Liver (tissue), 9 donors: ENCODE results near the gene PLCB1. TPM values are rescaled to one million over a fixed set of nuclear protein-coding genes. Genes with fewer than 3 reads are reported as not detected.

Source experiments
- DNase-seq: peaks from one replicate; pipeline ENCODE4 v3.0.0-alpha.2; 2017; ENCODE audit warnings: low spot score
- H3K27ac ChIP-seq, 2 donors: one replicate each; pipeline ENCODE4 v1.7.0; 2013; ENCODE audit warnings: inconsistent platforms in 2 of 2, low read length in 2 of 2, control low read depth in 1 of 2, low read depth in 1 of 2, mild to moderate bottlenecking in 1 of 2
- H3K27me3 ChIP-seq, 4 donors: one replicate each; pipeline versions ENCODE4 v1.6.1 to v1.7.0; 2013; ENCODE audit warnings: low read length in 3 of 4, inconsistent platforms in 1 of 4, mild to moderate bottlenecking in 1 of 4, moderate library complexity in 1 of 4; ENCODE audit not compliant: control insufficient read depth in 4 of 4, insufficient read depth in 4 of 4
- H3K36me3 ChIP-seq, 4 donors: one replicate each; pipeline versions ENCODE4 v1.6.1 to v1.7.0; 2013; ENCODE audit warnings: low read length in 3 of 4, mild to moderate bottlenecking in 3 of 4, low read depth in 1 of 4, moderate library complexity in 1 of 4; ENCODE audit not compliant: control insufficient read depth in 4 of 4, insufficient read depth in 3 of 4
- H3K4me1 ChIP-seq, 4 donors: one replicate each; pipeline versions ENCODE4 v1.6.1 to v1.7.0; 2013; ENCODE audit warnings: low read length in 3 of 4, mild to moderate bottlenecking in 3 of 4, moderate library complexity in 1 of 4; ENCODE audit not compliant: control insufficient read depth in 4 of 4, insufficient read depth in 4 of 4
- H3K4me3 ChIP-seq, 3 donors: one replicate each; pipeline versions ENCODE4 v1.6.1 to v1.7.0; 2013; ENCODE audit warnings: low read length in 3 of 3, control low read depth in 1 of 3, low read depth in 1 of 3, mild to moderate bottlenecking in 1 of 3
- H3K9ac ChIP-seq, 2 donors: one replicate each; pipeline ENCODE4 v1.7.0; 2013; ENCODE audit warnings: low read length in 2 of 2, mild to moderate bottlenecking in 2 of 2, moderate library complexity in 2 of 2, control low read depth in 1 of 2, low read depth in 1 of 2
- H3K9me3 ChIP-seq, 4 donors: one replicate each; pipeline versions ENCODE4 v1.6.1 to v1.7.0; 2013; ENCODE audit warnings: low read length in 3 of 4; ENCODE audit not compliant: control insufficient read depth in 4 of 4
- EGR1 ChIP-seq, 2 donors: IDR thresholded peaks; 2 replicates each; pipeline ENCODE4 v1.6.1; 2016 to 2018; ENCODE audit warnings: antibody characterized with exemption in 2 of 2, low read depth in 2 of 2
- FOXA1 ChIP-seq: IDR thresholded peaks from 2 replicates; pipeline ENCODE4 v1.6.1; 2016; ENCODE audit warnings: antibody characterized with exemption
- FOXA2 ChIP-seq: IDR thresholded peaks from 2 replicates; pipeline ENCODE4 v1.6.1; 2016; ENCODE audit warnings: antibody characterized with exemption
- GABPA ChIP-seq, 2 donors: IDR thresholded peaks in 1 of 2; conservative IDR thresholded peaks in 1 of 2; 2 replicates each; pipeline ENCODE4 v1.6.1; 2016; ENCODE audit warnings: antibody characterized with exemption in 2 of 2, mild to moderate bottlenecking in 1 of 2, moderate library complexity in 1 of 2
- HNF4A ChIP-seq, 2 donors: conservative IDR thresholded peaks; 2 replicates each; pipeline ENCODE4 v1.6.1; 2016; ENCODE audit warnings: antibody characterized with exemption in 2 of 2, mild to moderate bottlenecking in 2 of 2
- HNF4G ChIP-seq: IDR thresholded peaks from 2 replicates; pipeline ENCODE4 v1.6.1; 2016; ENCODE audit warnings: antibody characterized with exemption
- JUND ChIP-seq, 2 donors: IDR thresholded peaks; 2 replicates each; pipeline ENCODE4 v1.6.1; 2016; ENCODE audit warnings: antibody characterized with exemption in 2 of 2
- NR2F2 ChIP-seq: IDR thresholded peaks from 2 replicates; pipeline ENCODE4 v1.6.1; 2016; ENCODE audit warnings: antibody characterized with exemption
- RAD21 ChIP-seq, 2 donors: IDR thresholded peaks; 2 replicates each; pipeline ENCODE4 v1.6.1; 2016; ENCODE audit warnings: antibody characterized with exemption in 2 of 2, mild to moderate bottlenecking in 2 of 2
- RXRA ChIP-seq, 2 donors: IDR thresholded peaks; 2 replicates each; pipeline ENCODE4 v1.6.1; 2017 to 2018; ENCODE audit warnings: antibody characterized with exemption in 2 of 2, mild to moderate bottlenecking in 1 of 2
- SP1 ChIP-seq: IDR thresholded peaks from 2 replicates; pipeline ENCODE4 v1.6.1; 2018; ENCODE audit warnings: antibody characterized with exemption, mild to moderate bottlenecking
- TAF1 ChIP-seq: conservative IDR thresholded peaks from 2 replicates; pipeline ENCODE4 v1.6.1; 2016; ENCODE audit warnings: antibody characterized with exemption, mild to moderate bottlenecking
- YY1 ChIP-seq: IDR thresholded peaks from 2 replicates; pipeline ENCODE4 v1.6.1; 2016; ENCODE audit warnings: antibody characterized with exemption, mild to moderate bottlenecking
- polyA plus RNA-seq, 2 donors: library from polyadenylated mRNA; stranded (reverse) in 1 of 2; unstranded in 1 of 2; fragments of 200-250 nt in 1 of 2; fragments of >200 nt in 1 of 2; fragmentation: Nextera tagmentation in 1 of 2; extraction: Ambion mirVana in 1 of 2; gene quantifications; one replicate each; pipeline versions ENCODE4 v1.2.1 to v1.2.3, GENCODE V29; 2013 to 2015
- total RNA-seq, 2 donors: library from RNA; depleted of rRNA; stranded (reverse); fragments of >200 nt; gene quantifications; one replicate each; pipeline ENCODE4 v1.2.3, GENCODE V29; 2014
- TF ChIP-seq, protein P1 (sequence below): IDR thresholded peaks from 2 replicates; pipeline ENCODE4 v1.6.1; 2016; ENCODE audit warnings: antibody characterized with exemption, mild to moderate bottlenecking
- TF ChIP-seq, protein P2 (sequence below): IDR thresholded peaks from 2 replicates; pipeline ENCODE4 v1.6.1; 2016; ENCODE audit warnings: antibody characterized with exemption
- TF ChIP-seq, protein P3 (sequence below): fragments of 150-350 bp; IDR thresholded peaks from 2 replicates; pipeline ENCODE4 v1.5.1; 2017; ENCODE audit warnings: improper control_type of control experiment, low read depth, low read length; ENCODE audit not compliant: missing input control
- TF ChIP-seq, protein P4 (sequence below): IDR thresholded peaks from 2 replicates; pipeline ENCODE4 v1.6.1; 2016; ENCODE audit warnings: antibody characterized with exemption
- TF ChIP-seq, protein P5 (sequence below): IDR thresholded peaks from 2 replicates; pipeline ENCODE4 v1.6.1; 2016; ENCODE audit warnings: antibody characterized with exemption
- donor health status: healthy.
- donor health status: healthy.
- donor health status: healthy.
- donor health status: healthy.
- donor health status: healthy.

PLCB1 gene
- total and polyA plus RNA-seq, 4 donors = 3.7 to 13.5 (median 5.9) TPM

DNA sequence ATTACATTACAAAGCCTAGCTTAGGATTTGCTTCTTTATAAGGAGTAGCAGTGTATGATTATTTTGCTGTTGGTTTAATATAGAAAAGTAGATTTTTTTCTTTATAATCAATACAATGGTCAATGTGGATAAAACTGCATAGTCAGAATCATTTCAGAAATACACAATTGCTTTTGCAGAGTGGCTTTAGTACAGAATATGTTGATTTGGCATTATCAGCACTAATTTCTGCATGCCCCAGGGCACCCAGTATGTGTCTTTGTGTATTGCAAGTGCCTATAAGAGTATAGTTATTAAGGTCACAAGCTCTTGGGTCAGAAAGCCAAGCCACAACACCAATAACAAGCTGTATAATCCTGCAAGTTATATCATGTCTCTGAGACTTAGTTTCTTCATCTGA lies 258.4 kb downstream of the PLCB1 start:
- Histone ChIP-seq H3K9ac (no peak overlapping the region), H3K36me3 (no peaks in the 10 kb centered on the region), H3K4me1 (peaks cover 1 to 4% (median 3%) of the 10 kb centered on the region in 4 donors), H3K27ac (no peak overlapping the region), H3K4me3 (no peak overlapping the region), H3K27me3 (no peaks in the 10 kb centered on the region), H3K9me3 (no peaks in the 10 kb centered on the region)
- DNase-seq = no peak
- TF ChIP-seq SP1 (no peak), FOXA2 (no peak), RAD21 (IDR thresholded peaks at IDR 0.05) (no peak), FOXA1 (no peak), GABPA (IDR thresholded peaks at IDR 0.05 in 1 of 2, conservative IDR thresholded peaks at IDR 0.05 in 1 of 2) (no peak), HNF4A (conservative IDR thresholded peaks at IDR 0.05) (no peak), YY1 (no peak), TAF1 (no peak), EGR1 (IDR thresholded peaks at IDR 0.05; ENCODE audit: low read depth in 2 of 2) (no peak), HNF4G (no peak), NR2F2 (no peak), JUND (IDR thresholded peaks at IDR 0.05) (no peak), RXRA (IDR thresholded peaks at IDR 0.05) (no peak)
- TF ChIP-seq, protein P1, sequence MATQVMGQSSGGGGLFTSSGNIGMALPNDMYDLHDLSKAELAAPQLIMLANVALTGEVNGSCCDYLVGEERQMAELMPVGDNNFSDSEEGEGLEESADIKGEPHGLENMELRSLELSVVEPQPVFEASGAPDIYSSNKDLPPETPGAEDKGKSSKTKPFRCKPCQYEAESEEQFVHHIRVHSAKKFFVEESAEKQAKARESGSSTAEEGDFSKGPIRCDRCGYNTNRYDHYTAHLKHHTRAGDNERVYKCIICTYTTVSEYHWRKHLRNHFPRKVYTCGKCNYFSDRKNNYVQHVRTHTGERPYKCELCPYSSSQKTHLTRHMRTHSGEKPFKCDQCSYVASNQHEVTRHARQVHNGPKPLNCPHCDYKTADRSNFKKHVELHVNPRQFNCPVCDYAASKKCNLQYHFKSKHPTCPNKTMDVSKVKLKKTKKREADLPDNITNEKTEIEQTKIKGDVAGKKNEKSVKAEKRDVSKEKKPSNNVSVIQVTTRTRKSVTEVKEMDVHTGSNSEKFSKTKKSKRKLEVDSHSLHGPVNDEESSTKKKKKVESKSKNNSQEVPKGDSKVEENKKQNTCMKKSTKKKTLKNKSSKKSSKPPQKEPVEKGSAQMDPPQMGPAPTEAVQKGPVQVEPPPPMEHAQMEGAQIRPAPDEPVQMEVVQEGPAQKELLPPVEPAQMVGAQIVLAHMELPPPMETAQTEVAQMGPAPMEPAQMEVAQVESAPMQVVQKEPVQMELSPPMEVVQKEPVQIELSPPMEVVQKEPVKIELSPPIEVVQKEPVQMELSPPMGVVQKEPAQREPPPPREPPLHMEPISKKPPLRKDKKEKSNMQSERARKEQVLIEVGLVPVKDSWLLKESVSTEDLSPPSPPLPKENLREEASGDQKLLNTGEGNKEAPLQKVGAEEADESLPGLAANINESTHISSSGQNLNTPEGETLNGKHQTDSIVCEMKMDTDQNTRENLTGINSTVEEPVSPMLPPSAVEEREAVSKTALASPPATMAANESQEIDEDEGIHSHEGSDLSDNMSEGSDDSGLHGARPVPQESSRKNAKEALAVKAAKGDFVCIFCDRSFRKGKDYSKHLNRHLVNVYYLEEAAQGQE = no peak
- TF ChIP-seq, protein P2, sequence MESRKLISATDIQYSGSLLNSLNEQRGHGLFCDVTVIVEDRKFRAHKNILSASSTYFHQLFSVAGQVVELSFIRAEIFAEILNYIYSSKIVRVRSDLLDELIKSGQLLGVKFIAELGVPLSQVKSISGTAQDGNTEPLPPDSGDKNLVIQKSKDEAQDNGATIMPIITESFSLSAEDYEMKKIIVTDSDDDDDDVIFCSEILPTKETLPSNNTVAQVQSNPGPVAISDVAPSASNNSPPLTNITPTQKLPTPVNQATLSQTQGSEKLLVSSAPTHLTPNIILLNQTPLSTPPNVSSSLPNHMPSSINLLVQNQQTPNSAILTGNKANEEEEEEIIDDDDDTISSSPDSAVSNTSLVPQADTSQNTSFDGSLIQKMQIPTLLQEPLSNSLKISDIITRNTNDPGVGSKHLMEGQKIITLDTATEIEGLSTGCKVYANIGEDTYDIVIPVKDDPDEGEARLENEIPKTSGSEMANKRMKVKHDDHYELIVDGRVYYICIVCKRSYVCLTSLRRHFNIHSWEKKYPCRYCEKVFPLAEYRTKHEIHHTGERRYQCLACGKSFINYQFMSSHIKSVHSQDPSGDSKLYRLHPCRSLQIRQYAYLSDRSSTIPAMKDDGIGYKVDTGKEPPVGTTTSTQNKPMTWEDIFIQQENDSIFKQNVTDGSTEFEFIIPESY = no peak
- TF ChIP-seq, protein P3, sequence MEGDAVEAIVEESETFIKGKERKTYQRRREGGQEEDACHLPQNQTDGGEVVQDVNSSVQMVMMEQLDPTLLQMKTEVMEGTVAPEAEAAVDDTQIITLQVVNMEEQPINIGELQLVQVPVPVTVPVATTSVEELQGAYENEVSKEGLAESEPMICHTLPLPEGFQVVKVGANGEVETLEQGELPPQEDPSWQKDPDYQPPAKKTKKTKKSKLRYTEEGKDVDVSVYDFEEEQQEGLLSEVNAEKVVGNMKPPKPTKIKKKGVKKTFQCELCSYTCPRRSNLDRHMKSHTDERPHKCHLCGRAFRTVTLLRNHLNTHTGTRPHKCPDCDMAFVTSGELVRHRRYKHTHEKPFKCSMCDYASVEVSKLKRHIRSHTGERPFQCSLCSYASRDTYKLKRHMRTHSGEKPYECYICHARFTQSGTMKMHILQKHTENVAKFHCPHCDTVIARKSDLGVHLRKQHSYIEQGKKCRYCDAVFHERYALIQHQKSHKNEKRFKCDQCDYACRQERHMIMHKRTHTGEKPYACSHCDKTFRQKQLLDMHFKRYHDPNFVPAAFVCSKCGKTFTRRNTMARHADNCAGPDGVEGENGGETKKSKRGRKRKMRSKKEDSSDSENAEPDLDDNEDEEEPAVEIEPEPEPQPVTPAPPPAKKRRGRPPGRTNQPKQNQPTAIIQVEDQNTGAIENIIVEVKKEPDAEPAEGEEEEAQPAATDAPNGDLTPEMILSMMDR = no peak
- TF ChIP-seq, protein P4, sequence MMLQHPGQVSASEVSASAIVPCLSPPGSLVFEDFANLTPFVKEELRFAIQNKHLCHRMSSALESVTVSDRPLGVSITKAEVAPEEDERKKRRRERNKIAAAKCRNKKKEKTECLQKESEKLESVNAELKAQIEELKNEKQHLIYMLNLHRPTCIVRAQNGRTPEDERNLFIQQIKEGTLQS = no peak
- TF ChIP-seq, protein P5, sequence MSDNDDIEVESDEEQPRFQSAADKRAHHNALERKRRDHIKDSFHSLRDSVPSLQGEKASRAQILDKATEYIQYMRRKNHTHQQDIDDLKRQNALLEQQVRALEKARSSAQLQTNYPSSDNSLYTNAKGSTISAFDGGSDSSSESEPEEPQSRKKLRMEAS = no peak
